ENCODE measurements around the gene EGF. TPM values are rescaled to one million over a fixed set of nuclear protein-coding genes. Genes with fewer than 3 reads are reported as not detected.

The EGF gene
- 0.50 and 1.0 TPM in 2 replicates for total RNA-seq

DNA sequence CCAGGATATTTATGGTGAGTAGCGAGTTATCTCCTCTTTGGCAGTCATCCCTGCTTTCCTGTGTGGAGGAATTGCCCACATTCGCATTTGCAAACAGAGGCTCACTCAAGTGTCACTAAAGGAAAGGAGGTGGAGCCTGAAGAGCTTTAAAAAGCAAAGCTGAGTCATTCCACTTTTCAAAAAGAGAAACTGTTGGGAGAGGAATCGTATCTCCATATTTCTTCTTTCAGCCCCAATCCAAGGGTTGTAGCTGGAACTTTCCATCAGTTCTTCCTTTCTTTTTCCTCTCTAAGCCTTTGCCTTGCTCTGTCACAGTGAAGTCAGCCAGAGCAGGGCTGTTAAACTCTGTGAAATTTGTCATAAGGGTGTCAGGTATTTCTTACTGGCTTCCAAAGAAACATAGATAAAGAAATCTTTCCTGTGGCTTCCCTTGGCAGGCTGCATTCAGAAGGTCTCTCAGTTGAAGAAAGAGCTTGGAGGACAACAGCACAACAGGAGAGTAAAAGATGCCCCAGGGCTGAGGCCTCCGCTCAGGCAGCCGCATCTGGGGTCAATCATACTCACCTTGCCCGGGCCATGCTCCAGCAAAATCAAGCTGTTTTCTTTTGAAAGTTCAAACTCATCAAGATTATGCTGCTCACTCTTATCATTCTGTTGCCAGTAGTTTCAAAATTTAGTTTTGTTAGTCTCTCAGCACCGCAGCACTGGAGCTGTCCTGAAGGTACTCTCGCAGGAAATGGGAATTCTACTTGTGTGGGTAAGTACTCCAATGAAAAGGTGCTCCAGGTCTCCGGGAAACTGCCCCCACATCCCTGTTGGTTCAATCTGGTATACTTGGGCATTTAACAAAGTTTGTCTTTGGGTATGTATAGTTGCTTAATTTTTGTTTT is at the start of gene EGF:
TSS of gene EGF (plus strand) at position 178 of the 890 bp plus-strand sequence. CDS start at position 631, 453 bp downstream.

Other genes starting within 250 kb of the EGF start
- gene CASP6, start 209.4 kb upstream of the EGF start, total RNA-seq = 28.8 and 48.9 TPM in 2 replicates
- 17.7 and 18.5 TPM in 2 replicates for gene PLA2G12A, start 182.8 kb upstream of the EGF start, total RNA-seq
- 2.0 and 8.3 TPM in 2 replicates for gene CFI, start 110.9 kb upstream of the EGF start, total RNA-seq
- gene GAR1, start 97.1 kb upstream of the EGF start, total RNA-seq = 1.3 and 3.5 TPM in 2 replicates
- under 0.01 and 0.17 TPM in 2 replicates for gene RRH, start 84.9 kb upstream of the EGF start, total RNA-seq
- 0.15 TPM in 1 of 2 replicates, not detected in the other for gene LRIT3, start 64.8 kb upstream of the EGF start, total RNA-seq

Measured in smooth muscle cell of trachea (primary cell).